Measurements from ENCODE around the gene RNF113B.

RNF113B gene

GRCh38 chr13:98203646-98204326 lies 26.7 kb upstream of the RNF113B start:
- DNase-seq, result peak; percentile 79

DNA sequence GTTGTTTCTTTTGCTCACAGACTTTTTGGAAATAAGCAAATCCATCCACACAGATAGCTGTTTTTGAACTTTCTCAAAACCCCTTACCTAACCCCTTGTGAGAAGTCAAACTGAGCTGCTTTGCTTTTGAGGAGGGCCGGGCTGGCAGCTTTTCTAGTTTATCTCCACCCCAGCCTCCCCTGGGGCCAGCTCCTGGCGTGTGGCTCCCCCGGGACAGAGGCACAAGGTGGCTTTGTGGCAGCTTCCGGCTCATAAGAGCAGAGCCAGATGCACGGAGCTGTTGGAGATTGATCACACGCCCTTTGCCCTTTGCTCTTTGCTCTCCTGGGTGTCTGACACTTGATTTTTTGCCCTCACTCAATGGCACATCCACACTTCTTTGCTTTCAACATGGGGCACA lies 24.9 kb upstream of the RNF113B start:
- no peak for DNase-seq

GRCh38 chr13:98201189-98201588 lies 24.1 kb upstream of the RNF113B start:
- no peak for DNase-seq

DNA sequence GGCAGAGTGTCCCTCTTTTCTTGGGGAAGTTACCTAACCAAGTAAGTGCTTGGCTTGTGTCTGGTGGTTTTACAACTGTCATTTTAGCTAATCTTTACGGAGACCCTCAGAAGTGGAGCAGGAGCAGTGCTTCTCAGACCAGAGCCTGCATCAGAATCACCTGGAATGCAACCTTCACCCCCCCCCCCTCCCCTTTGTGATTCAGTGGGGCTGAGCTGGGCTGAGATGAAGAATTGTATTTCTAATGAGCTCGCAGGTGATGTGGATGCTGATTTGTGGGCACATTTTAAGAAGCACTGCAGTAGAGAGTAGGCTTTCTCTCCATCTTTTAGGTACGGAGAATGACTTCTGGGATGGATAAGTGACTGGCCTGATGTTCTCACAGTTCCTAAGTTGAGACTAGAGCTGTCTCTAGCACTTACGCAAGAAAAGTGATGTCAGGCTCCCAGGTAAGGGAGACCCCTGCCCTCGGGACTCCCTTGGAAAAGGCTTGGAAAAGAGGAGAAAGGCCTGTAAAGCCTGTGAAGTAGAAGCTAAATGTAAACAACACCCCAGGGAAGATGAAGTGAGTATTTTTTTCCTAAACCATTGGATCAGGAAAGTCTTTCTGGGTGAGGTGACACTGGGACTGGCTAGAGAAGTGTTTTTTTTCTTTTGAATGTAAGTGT lies 23.3 kb upstream of the RNF113B start:
- DNase-seq, result no peak

- no peak for DNase-seq
Observed at GRCh38 chr13:98199480-98199879, 22.4 kb upstream of the RNF113B start.

- no peak for DNase-seq
Observed at GRCh38 chr13:98198683-98199082, 21.6 kb upstream of the RNF113B start.

GRCh38 chr13:98195054-98195791 lies 18.2 kb upstream of the RNF113B start:
- no peak for DNase-seq

GRCh38 chr13:98192008-98192407 lies 14.9 kb upstream of the RNF113B start:
- no peak for DNase-seq

DNA sequence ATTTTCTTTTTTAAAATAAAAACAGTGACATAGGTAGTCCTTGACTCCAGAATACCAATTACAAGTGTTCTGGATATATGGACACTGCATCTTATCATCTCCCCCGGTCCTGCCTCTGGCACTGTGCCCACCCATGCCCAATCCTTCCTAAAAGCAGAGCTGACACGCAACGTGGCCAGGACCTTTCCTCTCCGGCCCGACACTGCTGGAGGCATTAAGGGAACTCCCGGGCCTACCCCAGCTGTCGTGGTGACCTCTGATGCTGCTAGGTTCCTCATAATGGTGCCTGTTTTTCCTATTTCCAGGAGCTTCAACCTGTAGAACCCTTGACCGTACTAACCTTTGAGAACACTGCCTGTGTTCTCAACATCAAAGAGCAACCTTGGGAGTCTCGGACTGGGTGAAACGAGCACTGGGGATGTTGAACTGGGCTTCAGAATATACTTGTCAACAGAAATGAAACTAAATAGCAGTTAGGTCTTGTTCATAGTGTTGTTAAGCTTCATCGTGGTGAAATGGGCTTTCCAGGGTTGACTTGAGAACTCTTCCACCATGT lies 13.9 kb upstream of the RNF113B start:
- DNase-seq, result no peak

DNA sequence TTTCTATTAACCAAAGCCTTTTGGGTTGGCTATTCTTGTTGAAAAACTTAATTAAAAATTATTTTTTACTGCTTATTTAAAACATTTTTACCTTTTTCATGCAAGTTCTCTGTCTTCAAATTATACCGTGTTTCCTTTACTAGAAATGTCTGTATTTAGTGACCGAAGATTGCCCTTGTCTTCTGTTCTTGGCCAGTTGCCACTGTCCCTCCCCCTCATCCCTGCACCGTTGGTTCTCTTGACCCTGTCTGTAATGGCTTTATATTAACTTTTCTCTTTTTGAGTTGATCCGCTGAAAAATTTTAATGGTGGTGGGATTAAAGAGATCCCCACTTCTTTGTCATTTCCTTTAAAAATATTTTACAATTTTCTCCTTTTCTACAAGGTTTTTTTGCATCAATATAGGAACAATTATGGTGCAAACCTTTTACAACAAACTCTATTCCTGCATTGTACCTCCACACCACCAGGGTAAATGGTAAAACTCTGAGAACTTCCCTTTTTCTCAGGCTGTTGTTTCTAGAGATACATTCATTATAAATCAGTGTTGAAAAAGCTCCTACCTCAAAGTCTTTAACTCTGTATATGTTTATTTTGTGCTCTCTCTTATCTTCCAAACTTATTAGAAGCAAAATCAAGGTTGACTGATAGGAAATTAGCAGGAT lies 12.9 kb upstream of the RNF113B start:
- DNase-seq, result no peak

DNA sequence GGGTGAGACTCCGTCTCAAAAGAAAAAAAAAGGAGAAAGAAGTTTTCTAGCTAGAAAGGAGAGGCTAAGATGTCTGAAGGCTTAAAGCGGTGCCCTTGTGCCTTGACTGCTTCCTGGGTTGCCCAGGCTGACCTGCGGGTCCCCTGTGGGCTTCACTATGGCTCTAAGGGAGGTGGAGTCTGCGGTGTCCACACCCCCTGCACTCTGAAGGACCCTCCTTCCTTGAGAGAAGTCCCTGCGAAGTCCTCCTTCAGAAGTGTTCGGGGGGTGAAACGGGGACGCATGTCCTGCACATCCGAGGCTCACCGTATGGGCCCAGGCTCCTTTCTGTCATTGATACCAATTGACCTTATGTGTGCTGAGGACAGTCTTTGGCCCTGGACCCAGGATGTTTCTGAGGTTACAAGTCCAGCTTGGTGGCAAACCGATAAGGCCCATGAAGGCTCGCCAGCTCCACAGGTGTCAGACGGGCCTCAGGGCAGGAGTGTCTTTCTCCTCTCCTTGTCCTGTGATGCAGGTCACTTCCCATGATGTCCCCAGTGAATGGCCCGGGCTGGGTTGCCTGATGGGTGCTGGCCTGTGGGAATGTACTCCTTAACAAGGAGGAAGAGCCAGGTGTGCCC lies 11.6 kb upstream of the RNF113B start:
- DNase-seq, result no peak

DNA sequence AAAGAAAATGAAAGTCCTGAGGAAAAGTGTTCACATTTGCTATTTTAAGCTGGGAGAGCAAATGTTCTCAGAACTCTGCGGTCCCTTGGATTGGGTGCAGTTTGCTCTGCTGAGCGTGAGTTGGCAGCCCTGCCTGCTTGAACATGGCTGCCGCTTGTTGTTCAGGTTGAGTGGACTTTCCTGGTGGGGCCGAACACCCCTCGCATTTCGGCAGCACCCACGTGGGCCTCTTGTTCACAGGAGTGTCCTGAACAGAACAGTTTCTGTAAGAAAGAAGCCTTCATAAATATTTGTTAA lies 10.8 kb upstream of the RNF113B start:
- no peak for DNase-seq

GRCh38 chr13:98187155-98187964 lies 10.3 kb upstream of the RNF113B start:
- no peak for DNase-seq

DNA sequence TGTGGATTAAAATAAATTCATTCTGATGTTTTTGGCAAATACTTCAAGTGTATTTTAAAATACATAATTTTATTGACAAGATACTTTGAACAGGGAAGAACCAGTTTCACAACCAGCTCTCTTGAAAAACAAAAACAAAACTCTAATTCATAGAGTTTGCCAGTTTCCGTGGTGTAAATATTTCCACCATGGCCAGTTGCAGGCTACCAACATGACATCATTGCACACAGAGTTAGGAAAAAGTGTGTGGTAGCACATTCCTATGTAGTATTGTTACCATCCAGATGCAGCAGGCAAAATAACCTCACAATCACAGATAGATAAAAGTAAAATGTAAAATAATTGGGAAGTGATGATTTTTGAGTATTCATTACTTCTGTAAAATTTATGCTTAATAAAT lies 7.7 kb upstream of the RNF113B start:
- peak; percentile 63 for DNase-seq

- no peak for DNase-seq
Observed at GRCh38 chr13:98182589-98182988, 5.5 kb upstream of the RNF113B start.

DNA sequence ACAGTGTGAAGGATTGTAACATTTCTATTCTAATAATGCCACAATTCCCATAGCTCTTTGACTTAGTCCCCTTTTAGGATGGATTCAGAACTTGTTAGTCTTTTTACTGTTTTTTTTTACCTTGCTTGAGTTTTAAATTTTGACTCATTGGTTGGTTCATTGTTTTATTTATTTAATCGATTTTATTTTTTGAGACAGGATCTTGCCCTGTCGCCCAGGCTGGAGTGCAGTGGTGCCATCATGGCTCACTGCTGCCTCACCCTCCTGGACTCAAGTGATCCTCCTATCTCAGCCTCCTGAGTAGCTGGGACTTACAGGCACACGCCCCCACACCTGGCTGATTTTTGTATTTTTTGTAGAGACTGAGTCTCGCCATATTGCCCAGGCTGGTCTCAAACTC lies 5.1 kb upstream of the RNF113B start:
- no peak for DNase-seq

- no peak for DNase-seq
Observed at GRCh38 chr13:98181111-98181815, 4.2 kb upstream of the RNF113B start.

DNA sequence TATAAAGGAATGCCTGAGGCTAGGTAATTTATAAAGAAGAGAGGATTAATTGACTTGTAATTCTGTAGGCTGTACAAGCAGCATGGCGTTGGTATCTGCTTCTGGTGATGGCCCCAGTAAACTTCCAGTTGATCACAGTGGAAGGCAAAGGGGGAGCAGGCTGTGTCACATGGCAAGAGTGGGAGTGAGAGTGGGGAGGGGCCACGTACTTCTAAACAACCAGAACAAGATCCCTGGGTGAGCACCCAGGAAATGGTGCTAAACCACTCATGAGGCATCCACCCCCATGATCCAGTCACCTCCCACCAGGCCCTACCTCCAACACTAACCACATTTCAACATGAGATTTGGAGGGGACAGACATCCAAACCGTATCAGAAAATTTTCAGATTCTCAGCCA lies 3.0 kb upstream of the RNF113B start:
- DNase-seq, result no peak

- DNase-seq, result no peak
Observed at GRCh38 chr13:98175823-98176222, 1.2 kb downstream of the RNF113B start.

DNA sequence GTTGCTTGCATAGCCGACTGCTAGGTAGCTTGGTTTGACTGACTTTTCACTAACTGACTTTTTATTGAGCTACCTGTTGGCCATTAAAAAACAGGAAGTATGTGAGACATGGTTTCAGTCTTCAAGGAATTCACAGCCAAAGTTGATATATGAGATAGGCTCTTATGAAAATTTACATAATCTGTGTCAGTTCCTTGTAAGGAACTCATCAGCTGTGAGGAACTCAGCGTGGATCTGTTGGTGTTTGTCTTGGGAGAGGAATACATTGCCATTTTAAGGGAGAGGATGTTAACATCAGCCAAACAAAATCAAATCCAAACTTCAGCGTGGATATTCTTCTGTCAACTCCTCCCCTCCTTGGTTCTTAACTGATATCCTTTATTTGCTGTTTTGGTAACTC lies 2.0 kb downstream of the RNF113B start:
- peak; percentile 73 for DNase-seq

- no peak for DNase-seq
Observed at GRCh38 chr13:98174307-98174706, 2.8 kb downstream of the RNF113B start.

Measured in fibroblast of skin of back (primary cell).